GM19351 (cell line): Measurements from ENCODE around the gene RGMA.
"Not testable (repeated sequence)": the region's sequence is repeated elsewhere in the genome, so short reads cannot be mapped to it uniquely, and the experiment has no call there.

Experiments used
- ATAC-seq: cut with Tn5 transposase; IDR thresholded peaks from one replicate; pipeline ENCODE4 v1.9.1; 2021; ENCODE audit warnings: mild to moderate bottlenecking, moderate library complexity; ENCODE audit not compliant: unreplicated experiment

RGMA gene

DNA sequence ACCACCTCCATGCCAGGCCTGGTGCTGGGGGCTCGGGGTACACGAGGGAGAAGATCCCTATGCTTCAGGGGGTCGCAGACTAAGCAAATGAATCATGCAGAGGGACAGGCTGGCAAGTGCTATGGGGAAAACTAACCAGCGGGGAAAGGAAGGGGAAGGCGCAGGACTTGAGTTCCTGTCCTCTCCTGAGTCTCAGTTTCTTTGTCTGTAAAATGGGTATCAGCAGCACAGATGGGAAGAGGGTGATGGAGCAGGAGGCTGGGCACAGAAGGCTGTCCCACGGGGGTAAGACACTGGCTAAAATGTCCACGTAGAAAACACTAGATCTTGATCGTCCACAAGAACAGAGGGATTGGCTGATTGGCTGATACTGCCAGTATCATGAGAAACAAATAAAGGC is 39.8 kb downstream of the RGMA start:
- no peak for ATAC-seq

DNA sequence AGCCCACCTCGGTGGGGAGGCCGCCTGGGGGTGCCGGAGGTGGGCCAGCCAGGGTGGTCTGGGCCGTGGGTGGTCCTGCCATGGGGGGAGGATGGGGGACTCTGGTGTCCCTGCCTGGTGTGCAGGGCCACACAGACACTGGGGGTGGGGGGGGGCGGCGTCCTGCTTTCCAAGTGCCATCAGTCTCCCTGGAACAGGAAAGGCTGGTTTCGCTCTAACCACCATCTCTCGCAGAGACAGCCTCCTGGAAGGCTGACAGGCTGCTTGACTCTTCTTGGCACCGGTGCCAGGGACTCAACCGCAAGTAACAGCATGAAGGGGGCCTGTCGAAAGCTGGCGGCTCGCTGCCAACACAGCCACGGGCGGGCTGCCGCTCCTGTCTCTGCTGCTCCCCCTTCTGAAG is 40.3 kb downstream of the RGMA start:
- no peak for ATAC-seq

DNA sequence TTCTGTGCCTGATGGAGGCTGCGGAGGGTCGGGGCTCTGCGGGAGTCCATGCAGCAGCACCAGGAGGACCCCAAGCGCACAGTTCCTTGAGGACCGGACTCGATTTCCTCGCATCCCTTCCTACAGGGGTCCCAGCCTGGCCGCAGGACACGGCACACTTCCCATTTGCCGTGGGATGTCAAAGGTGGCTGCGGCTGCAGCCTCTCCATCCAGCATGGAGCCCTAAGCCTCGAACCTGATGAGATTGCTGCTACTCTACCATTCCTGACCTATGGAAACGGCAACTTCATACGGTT is 40.6 kb downstream of the RGMA start:
- no peak for ATAC-seq

DNA sequence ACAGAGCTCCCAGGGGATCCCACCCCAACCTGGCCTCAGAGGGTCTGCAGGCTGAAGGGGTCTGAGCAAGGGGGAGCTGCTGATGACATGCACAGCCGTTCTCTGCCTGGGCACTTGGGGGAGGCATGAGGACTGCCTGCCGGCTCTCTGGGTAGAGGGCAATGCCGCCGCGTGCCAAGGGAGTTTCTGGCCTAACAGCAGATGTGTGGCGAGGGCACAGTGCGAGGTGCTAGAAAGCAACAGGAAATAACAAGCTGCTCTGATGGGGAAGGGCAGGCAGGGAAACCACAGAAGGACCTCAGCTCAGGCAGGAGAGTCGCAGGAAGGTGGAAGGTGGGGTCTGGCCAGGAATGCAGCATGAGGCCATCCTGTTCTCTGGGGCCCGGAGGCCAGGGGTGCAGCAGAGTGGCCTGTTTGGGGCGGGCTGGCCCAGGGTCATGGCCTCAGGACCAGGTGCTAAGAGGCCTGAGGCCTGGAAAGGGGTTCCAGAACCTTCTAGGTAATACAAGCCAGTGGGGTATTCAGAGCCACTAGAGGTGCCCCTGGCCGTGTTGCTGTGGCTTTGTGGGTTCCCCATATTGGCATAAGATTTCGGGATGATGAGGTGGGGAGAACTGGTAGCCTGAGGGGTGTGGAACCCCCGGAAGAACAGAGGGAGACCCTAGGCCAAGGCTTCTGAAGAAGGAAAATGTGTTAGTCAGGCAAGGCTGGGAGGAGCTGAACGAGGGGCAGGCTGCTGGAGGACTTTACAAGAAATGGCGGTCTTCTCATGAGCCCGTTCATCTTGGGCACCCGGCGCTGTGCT is 41.2 kb downstream of the RGMA start:
- no peak for ATAC-seq

- no peak for ATAC-seq
These were observed 42.3 kb downstream of the RGMA start for GRCh38 chr15:93046721-93047120.

- no peak for ATAC-seq
These were observed 42.9 kb downstream of the RGMA start for GRCh38 chr15:93046120-93046519.

GRCh38 chr15:93045191-93045785 is 43.7 kb downstream of the RGMA start:
- no peak for ATAC-seq

- no peak for ATAC-seq
These were observed 44.5 kb downstream of the RGMA start for GRCh38 chr15:93044301-93045190.

DNA sequence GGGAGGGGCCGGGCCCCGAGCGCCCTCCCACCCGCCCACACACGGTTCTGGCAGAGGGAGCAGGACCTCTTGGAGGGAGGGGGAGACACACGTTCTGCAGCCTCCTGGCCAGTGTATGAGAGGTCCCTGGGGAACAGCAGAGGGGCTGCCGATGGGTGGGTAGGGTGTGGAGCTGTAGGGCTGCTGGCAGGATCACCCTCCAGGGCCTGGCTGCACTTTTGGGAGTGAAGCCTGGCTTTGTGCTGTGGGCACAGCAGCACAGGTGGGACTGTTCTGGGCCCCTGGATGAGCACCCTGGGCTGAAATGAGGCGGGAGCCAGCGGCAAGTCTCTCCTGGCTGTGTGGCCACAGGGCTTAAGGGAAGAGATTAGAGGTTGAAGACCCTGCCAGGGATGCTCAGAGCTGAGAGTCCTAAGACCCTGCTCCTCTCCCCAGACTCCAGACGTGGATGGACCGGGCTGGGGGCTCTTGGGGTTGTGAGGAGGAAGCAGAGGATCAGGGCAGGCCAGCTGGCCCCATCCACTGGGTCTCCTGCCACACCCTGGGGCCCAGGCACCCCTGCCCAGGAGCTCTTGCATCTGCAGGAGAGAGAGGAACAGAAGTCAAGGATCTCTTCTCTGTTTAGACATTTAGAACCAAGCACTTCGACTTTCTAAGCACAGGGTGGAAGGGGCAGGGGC is 45.2 kb downstream of the RGMA start:
- no peak for ATAC-seq

- ATAC-seq, result no peak
These were observed 46.2 kb downstream of the RGMA start for GRCh38 chr15:93042691-93043378.

DNA sequence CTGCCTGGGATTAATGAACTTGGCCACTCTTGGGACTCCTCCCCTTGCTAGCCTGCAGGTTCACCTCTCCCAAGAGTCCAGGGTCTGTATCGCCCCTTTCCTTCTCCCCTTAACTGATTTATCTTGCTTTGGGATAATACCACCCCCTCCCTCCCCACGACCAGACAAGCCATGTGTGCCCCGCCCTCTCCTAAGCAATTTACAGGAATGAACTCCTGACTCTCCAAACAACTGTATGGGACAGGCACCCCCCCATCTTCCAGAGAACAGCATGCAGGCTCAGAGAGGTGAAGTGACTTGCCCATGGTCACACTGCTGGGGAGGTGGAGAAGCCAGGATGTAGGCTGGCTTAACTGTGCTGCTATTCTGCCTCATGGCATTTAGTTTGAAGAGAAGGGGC is 46.8 kb downstream of the RGMA start:
- no peak for ATAC-seq

DNA sequence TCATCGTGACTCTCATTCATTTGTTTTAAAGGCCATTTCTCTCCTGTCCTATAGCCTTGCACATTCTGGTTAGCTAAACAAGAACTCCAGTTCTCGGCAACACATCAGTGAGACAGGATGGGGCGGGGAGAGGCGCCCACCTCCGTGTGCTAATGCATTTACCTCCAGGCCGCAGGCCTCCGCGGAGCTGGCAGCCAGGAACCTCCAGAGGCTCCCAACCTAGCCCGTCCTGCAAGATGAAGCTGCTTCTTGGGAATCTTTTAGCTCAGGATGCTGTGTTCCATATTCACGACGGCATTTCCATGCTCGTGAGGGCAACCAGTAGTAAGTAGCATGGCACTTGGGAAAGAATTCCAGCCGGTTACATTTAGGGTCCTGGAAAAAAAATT is 47.9 kb downstream of the RGMA start:
- ATAC-seq, result no peak

GRCh38 chr15:93040288-93041158 is 48.5 kb downstream of the RGMA start:
- no peak for ATAC-seq

DNA sequence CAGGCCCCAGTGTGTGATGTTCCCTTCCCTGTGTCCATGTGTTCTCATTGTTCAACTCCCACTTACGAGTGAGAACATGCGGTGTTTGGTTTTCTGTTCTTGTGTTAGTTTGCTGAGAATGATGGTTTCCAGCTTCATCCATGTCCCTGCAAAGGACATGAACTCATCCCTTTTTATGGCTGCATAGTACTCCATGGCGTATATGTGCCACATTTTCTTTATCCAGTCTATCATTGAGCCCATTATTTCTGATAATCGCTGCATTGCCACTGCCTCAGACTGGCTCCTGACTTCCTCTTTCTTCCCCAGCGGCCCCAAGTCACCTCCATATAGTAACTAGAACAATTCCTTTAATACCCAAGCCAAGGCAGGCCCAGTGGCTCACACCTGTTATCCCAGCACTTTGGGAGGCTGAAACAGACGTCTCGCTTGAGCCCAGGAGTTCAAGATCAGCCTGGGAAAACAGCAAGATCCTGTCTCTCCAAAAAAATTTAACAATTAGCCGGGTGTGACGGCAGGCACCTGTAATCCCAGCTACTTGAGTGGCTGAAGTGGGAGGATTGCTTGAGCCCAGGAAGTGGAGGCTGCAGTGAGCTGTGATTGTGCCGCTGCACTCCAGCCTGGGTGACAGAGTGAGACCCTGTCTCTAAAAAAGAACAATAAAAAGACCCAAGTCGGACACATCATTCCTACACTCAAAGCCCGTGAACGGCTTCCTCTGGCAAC is 49.3 kb downstream of the RGMA start:
- ATAC-seq, result not testable (repeated sequence)

- no peak for ATAC-seq
These were observed 50.9 kb downstream of the RGMA start for GRCh38 chr15:93037820-93038705.

DNA sequence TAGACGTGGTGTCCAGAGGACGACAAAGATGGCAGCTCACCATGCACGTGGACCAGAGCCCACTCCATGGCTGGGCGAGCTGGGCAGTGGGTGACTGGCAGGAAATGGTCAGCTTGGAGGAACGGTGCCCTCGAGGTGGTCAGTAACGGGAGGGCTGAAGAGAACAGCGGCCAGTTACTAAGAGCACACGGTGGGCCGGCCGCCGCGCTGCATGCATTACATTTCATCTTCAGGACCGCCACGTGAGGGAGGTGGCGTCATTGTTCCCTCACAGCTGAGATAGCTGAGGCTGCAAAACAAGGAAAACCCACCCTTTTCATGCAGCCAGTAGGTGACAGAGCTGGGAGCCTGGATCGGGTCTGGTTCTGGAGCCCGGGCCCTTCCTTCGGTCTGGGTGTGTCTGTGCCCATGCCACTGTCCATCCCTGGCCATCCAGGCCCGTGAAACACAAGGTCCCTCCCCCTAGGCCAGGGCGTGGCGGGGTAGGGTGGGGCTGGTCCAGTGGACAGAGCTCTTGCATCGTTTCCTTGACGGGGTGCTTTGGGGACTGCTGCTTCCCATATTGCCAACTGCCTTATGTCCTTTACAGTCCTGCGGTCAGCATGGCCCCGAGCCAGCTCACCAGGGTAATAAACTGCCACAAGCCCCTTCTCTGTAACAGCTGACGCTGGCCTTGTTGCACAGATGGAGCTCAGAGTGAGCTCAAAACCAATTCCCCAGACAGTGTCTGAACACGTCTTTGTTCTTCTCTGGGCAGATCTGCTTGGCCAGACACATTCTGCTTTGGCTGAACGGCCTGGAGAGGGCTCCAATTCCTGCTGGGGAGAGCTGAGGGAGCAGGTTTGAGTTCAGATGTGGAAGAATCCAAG is 51.8 kb downstream of the RGMA start:
- no peak for ATAC-seq
